GM12865 (cell line): ENCODE measurements around the gene KCTD18.

ENCODE experiments used
- DNase-seq: peaks from one replicate; pipeline ENCODE4 v3.0.0; 2010; ENCODE audit warnings: low read depth
- H3K4me3 ChIP-seq: 2 replicates; pipeline ENCODE4 v1.5.1; 2011; ENCODE audit warnings: mild to moderate bottlenecking, low read depth, low read length, control low read depth
- TF ChIP-seq, protein P1 (sequence below): IDR thresholded peaks from 2 replicates; pipeline ENCODE4 v1.5.1; 2011; ENCODE audit warnings: low read length, control low read depth, low read depth, inconsistent platforms; ENCODE audit not compliant: insufficient read depth; ENCODE audit errors: missing control alignments

KCTD18 gene

DNA sequence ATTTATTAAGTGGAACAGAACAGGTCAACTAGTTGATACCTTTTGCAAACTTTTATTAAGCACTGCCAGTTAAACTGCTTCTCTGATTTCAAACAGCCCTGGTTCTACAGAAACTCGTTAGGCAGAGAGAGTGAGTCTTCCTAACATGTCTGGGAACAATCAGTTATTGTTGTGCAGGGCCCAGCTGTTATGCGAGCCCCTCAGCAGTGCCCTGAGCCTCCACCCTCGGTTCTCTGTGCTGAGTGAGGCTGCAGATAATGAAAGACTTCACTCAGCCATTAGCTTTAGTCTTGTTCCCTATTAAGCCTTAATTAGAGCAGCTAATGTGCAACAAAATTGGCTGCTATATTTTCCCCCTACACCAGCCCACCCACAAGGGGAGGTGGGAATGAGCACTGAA lies 39.6 kb downstream of the KCTD18 start:
- H3K4me3 ChIP-seq: no peak overlapping the region
- TF ChIP-seq, protein P1, sequence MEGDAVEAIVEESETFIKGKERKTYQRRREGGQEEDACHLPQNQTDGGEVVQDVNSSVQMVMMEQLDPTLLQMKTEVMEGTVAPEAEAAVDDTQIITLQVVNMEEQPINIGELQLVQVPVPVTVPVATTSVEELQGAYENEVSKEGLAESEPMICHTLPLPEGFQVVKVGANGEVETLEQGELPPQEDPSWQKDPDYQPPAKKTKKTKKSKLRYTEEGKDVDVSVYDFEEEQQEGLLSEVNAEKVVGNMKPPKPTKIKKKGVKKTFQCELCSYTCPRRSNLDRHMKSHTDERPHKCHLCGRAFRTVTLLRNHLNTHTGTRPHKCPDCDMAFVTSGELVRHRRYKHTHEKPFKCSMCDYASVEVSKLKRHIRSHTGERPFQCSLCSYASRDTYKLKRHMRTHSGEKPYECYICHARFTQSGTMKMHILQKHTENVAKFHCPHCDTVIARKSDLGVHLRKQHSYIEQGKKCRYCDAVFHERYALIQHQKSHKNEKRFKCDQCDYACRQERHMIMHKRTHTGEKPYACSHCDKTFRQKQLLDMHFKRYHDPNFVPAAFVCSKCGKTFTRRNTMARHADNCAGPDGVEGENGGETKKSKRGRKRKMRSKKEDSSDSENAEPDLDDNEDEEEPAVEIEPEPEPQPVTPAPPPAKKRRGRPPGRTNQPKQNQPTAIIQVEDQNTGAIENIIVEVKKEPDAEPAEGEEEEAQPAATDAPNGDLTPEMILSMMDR: no peak
- DNase-seq: no peak

DNA sequence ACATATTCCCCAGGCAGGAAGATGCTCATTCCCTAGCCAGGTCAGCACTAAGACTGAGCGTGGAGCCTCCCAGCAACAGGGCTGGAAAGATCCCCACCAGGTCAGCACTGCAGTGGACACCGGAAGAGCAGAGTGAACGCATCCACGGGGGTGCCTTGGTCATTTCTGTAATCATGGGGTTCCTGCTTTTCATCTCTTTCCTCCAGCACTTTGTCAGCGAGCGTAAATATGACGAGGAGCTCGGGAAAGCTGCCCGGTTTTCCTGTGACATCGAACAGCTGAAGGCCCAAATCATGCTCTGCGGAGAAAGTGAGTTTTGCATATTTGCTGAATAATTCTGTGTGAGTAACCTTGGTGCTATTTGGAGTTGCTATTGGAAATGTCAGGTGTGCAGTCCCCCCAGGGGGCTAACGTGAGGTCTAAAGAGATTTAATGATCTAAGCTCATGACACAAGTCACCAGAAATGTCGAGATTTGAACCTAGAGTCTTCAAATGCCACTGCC lies 40.1 kb downstream of the KCTD18 start:
- no peak overlapping the region for H3K4me3 ChIP-seq
- no peak for DNase-seq
- TF ChIP-seq, protein P1: no peak

DNA sequence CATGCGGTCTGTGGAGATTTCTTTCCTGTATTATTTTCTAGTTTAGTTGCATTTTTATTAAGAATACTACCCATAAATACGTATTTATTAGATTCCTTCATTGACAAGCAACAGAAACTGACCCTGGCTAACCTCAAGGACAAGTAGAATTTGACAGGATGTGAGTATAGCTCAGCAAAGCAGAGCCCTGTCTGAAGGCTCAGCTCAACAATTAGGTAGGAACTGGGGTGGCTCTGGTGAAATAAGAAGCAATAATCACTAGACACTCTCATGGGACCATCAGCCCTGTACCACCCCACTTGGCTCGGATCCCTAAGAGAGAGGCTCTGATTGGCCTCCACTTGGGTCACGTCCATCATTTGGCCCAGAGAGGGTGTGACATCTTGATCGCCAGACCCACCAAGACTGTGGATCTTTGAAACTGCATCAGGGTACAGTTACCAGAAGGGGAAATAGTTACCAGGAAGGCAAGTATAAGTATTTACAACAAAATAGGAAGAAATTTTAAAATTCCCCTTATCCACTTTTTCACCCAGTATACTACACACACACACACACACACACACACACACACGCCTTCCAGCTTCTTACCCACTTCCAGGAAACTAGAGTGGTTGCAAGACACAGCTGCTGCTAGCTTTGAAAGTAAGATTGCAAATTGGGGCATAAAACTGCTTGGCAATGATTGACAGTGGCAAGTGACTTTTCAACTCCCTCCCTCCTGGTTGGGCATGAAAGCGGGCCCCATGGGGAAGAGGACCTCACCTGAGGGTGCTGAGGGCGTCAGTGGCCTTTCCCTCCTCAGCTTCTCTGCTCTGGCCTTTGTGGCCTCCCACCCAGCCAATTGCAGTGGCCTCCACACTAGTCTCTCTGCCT lies 41.8 kb downstream of the KCTD18 start:
- TF ChIP-seq, protein P1: no peak
- no peak for DNase-seq
- H3K4me3 ChIP-seq: no peak overlapping the region

DNA sequence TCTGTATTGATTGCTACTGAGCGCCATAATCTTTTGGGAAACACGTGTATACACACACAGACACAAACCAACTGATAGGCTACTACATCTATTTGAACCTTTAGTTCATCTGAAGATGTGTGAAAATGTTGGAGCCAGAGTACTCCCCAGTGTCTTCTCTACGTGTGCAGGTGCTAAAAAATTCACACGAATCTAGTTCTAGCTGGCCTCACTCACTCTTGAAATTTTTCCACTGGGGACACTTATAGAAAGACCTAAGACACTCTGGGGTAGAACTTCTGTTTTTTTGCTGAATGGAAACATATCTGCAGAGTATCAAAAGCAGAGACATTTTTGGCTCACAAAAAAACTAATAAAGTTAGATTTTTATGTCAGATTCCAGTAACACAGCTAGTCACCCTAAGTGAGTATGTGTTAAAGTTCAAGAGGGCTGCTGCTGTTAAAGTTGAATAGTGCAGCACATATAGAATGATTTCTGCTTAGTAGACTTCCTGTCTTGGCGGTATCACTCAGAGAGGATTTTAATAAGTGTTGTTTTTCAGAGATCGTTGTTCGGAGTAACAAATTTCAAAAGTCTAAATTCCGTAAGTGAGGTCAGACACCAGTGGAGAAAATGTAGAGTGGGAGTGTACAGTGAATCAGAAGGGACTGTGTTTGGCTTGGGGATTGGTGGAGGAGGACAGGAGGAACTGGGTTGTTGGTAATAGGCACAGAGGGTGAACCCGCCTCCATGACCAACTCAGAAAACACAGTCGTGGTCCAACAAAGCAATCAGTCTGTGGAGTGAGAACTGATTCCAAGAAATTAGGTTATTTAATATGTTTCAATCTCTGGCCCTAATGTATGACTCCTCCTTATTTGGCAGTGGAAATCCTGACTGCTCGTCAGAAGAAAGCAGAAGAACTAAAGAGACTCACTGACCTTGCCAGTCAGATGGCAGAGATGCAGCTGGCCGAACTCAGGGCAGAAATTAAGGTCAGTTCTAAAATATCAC lies 43.1 kb downstream of the KCTD18 start:
- TF ChIP-seq, protein P1: no peak
- no peak overlapping the region for H3K4me3 ChIP-seq
- DNase-seq: no peak

DNA sequence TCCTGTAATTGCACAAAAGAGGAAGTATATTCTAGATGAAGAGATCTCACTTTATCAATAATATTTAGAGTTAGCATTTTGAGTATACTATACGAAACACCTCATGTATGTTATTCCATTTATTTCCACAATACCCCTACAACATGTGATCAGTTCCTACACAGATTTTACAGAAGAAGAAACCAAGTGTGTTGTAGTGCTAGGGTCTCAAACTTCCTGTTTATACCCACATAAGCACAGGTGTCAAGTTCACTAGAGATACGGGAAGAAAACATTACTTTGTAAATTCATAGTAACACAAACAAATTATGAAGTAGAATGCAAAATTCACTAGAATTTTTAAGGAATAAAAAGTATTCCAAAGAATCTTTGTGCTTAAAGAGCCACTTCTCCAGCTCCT lies 46.4 kb downstream of the KCTD18 start:
- TF ChIP-seq, protein P1: no peak
- no peak for DNase-seq
- no peak overlapping the region for H3K4me3 ChIP-seq

DNA sequence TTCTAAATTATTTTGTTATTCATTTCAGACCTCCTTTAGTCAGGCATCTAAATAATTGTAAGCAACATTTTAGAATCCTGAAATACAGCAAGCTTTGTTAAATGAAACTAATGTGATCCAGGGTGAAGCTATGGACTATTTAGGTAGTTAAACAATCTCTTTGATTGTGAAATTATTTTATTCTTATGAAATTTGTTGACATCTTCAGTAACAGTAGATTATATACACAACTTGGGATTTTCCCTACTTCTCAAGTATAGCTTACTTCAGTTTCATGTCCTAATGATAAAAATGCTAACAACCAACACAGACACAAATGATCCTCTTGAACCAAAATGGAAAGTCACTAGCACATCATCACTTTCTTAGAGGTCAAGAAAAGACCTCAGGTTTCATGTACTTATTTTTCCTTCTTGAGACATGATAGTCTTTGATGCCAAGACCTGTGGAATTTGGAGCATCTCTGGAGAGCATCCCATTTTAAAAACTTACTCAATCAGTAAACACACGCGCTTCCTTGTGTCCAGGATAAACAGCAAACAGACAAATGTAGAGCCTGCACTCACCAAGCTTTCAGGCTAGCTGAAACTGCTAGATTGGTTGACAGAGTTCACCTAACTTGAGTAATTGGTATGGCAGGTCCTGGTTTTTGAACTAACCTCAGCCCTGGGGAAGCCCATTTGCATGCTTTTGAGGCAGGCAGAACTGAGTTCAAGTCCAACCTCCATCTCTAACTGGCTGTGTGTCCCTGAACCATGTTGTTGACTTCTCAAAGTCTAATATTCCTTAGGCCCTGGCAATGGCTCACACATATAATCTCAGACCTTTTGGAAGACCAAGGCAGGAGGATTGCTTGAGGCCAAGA lies 47.8 kb downstream of the KCTD18 start:
- DNase-seq: no peak
- TF ChIP-seq, protein P1: no peak

More for the DNA sequence above, 47.8 kb downstream of the KCTD18 start:
- no peak overlapping the region for H3K4me3 ChIP-seq
